Activated naive CD4-positive, alpha-beta T cell treated with anti-CD3 and anti-CD28 coated beads, Interleukin-2, amount 10 ng/mL, durations not matched to agents 7 days and 5 days (primary cell): ENCODE measurements around the gene NEUROD4.

Experiments
- CTCF ChIA-PET: fragments of 350-600 bp; sonication (Branson Sonifier 250); formaldehyde crosslinking; loops from one replicate; lab custom pipeline; 2021; ENCODE audit warnings: antibody characterized with exemption; lab: Charles Lee
- DNase-seq: peaks from one replicate; pipeline ENCODE4 v3.0.0-alpha.2; 2020
- H3K27ac Mint-ChIP-seq: one replicate; pipeline ENCODE4 v1.8.0; 2021; ENCODE audit warnings: mild to moderate bottlenecking, moderate library complexity, mixed read lengths
- H3K27me3 Mint-ChIP-seq: one replicate; pipeline ENCODE4 v1.8.0; 2021; ENCODE audit warnings: mild to moderate bottlenecking, mixed read lengths
- H3K36me3 Mint-ChIP-seq: one replicate; pipeline ENCODE4 v1.8.0; 2021; ENCODE audit warnings: mixed read lengths
- H3K4me1 Mint-ChIP-seq: one replicate; pipeline ENCODE4 v1.8.0; 2021; ENCODE audit warnings: mixed read lengths
- H3K4me3 Mint-ChIP-seq: one replicate; pipeline ENCODE4 v1.8.0; 2021; ENCODE audit warnings: mild to moderate bottlenecking, moderate library complexity, mixed read lengths
- H3K9me3 Mint-ChIP-seq: one replicate; pipeline ENCODE4 v1.8.0; 2021; ENCODE audit warnings: mixed read lengths

The NEUROD4 gene

DNA sequence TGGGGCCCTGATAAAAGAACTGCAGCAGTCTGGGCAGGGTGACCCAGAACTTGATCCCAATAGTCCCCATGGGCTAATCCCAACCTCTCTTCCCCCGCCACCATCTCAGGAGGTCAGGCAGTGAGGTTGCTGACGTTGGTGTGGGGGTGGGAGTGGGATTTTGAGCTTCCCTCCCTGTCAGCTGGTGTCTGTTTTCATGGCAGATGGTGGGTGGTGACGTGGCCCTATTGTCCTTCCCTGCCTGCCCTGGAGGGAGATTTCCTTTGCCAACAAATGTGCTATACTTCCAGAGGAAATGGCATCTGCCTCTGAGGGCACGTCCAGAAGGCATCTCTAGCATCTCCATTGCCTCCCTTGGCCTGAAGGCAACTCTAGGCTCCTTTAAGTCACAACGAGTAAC lies 37.7 kb downstream of the NEUROD4 start:
- Mint-ChIP-seq H3K4me1 (peaks cover 7% of the 10 kb centered on the region), H3K9me3 (no peaks in the 10 kb centered on the region), H3K27ac (no peak overlapping the region), H3K27me3 (peaks cover 9% of the 10 kb centered on the region), H3K36me3 (no peaks in the 10 kb centered on the region), H3K4me3 (no peak overlapping the region)
- no peak for DNase-seq
- CTCF ChIA-PET: interaction anchor here (1.1 to 1.2 kb wide), 2 partner anchors 11 to 97 kb away, joined by 3 read pairs; no protein-coding TSS in a partner anchor

DNA sequence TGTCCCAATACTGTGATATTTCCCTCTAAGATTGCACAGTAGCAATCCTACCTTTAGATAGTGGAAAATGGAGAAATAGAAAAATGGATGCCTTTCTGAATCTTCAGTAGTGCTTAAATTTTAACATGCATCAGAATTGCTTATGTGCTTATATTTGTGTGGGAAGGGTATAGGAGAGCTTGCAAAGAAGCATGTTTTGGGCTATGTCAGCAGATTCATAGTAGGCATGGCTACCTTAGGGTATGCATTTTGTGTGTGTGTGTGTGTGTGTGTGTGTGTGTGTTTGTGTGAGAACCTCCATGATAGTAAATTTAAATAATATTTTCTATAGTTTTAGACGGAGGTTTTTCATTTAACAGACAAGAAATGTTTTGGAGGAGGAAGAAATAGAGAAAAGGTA lies 38.3 kb downstream of the NEUROD4 start:
- H3K9me3 Mint-ChIP-seq: no peaks in the 10 kb centered on the region
- no peak for DNase-seq
- H3K27ac Mint-ChIP-seq: no peak overlapping the region
- no peaks in the 10 kb centered on the region for H3K36me3 Mint-ChIP-seq
- no peak overlapping the region for H3K4me3 Mint-ChIP-seq
- peaks cover 7% of the 10 kb centered on the region for H3K4me1 Mint-ChIP-seq
- H3K27me3 Mint-ChIP-seq: peaks cover 9% of the 10 kb centered on the region
- CTCF ChIA-PET: interaction anchor here (1.2 kb wide), 2 partner anchors 10 to 14 kb away, joined by 3 to 4 read pairs; no protein-coding TSS in a partner anchor

- peaks cover 15% of the 10 kb centered on the region for H3K27me3 Mint-ChIP-seq
- H3K36me3 Mint-ChIP-seq: no peaks in the 10 kb centered on the region
- H3K4me3 Mint-ChIP-seq: no peak overlapping the region
- no peak overlapping the region for H3K27ac Mint-ChIP-seq
- H3K4me1 Mint-ChIP-seq: peaks cover 7% of the 10 kb centered on the region
- CTCF ChIA-PET: interaction anchor here (0.8 to 1.4 kb wide), 3 partner anchors 10 to 65 kb away, joined by 3 to 4 read pairs (median 4); no protein-coding TSS in a partner anchor
- DNase-seq: no peak
- H3K9me3 Mint-ChIP-seq: no peaks in the 10 kb centered on the region
Observed at GRCh38 chr12:55058776-55059175, 39.0 kb downstream of the NEUROD4 start.

GRCh38 chr12:55060470-55060869 lies 40.7 kb downstream of the NEUROD4 start:
- Mint-ChIP-seq H3K27ac (no peak overlapping the region), H3K27me3 (peaks cover 15% of the 10 kb centered on the region), H3K4me1 (peaks cover 7% of the 10 kb centered on the region), H3K4me3 (no peak overlapping the region), H3K36me3 (no peaks in the 10 kb centered on the region), H3K9me3 (no peaks in the 10 kb centered on the region)
- no peak for DNase-seq
- CTCF ChIA-PET: no interaction called here

DNA sequence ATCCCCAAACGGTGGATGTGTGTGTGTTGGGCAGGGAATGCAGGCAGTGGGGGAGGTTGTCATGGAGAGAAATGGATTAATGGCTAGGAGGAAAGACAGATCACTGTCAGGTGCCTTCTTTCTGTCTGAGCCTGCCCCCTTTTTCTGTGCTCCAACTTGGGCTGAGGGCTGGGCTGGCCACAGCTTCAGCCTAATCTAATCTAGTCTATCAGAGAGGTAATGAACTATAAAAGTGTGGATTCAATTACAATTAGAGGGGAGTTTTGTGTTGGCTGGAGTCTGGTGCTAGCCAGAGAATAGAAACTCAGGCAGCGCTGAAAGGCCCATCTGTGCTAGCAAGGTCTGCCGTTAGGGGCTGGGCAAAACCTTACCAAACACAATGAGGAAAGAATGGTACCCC lies 41.2 kb downstream of the NEUROD4 start:
- Mint-ChIP-seq H3K4me1 (peaks cover 7% of the 10 kb centered on the region), H3K9me3 (no peaks in the 10 kb centered on the region), H3K36me3 (no peaks in the 10 kb centered on the region), H3K4me3 (no peak overlapping the region), H3K27ac (no peak overlapping the region), H3K27me3 (peaks cover 18% of the 10 kb centered on the region)
- CTCF ChIA-PET: no interaction called here
- DNase-seq: no peak

- Mint-ChIP-seq H3K4me1 (peaks cover 7% of the 10 kb centered on the region), H3K9me3 (no peaks in the 10 kb centered on the region), H3K27ac (no peak overlapping the region), H3K27me3 (peaks cover 20% of the 10 kb centered on the region), H3K36me3 (no peaks in the 10 kb centered on the region), H3K4me3 (no peak overlapping the region)
- CTCF ChIA-PET: interaction anchor here (1.2 to 1.3 kb wide), 2 partner anchors 9 to 70 kb away, joined by 3 to 5 read pairs; no protein-coding TSS in a partner anchor
- DNase-seq: no peak
Observed at GRCh38 chr12:55063291-55063690, 43.5 kb downstream of the NEUROD4 start.

DNA sequence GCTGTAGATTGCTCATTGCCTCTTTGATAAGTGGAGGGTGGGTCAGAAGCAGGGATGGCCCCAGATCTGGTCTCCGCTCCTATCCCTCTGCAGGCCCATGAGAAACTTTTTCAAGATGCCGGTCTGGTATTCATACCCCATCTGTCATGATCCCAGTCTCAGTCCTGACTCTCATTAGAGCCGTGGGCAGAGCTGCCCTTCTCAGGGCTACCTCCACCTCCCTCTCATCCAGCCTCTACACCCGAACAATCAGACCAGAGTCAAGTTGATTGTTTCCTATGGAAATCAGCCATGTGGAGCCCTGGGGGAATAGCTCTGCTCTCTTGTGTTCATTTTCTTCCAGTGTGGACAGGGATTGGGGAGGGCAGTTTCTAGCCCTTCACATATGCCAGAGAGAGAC lies 45.8 kb downstream of the NEUROD4 start:
- H3K4me1 Mint-ChIP-seq: peaks cover 4% of the 10 kb centered on the region
- H3K9me3 Mint-ChIP-seq: no peaks in the 10 kb centered on the region
- no peak overlapping the region for H3K27ac Mint-ChIP-seq
- CTCF ChIA-PET: interaction anchor here (12.5 kb wide), 1 partner anchor 70 kb away, joined by 522 read pairs; no protein-coding TSS in a partner anchor
- no peak overlapping the region for H3K4me3 Mint-ChIP-seq
- no peak for DNase-seq
- peaks cover 23% of the 10 kb centered on the region for H3K27me3 Mint-ChIP-seq
- H3K36me3 Mint-ChIP-seq: no peaks in the 10 kb centered on the region

DNA sequence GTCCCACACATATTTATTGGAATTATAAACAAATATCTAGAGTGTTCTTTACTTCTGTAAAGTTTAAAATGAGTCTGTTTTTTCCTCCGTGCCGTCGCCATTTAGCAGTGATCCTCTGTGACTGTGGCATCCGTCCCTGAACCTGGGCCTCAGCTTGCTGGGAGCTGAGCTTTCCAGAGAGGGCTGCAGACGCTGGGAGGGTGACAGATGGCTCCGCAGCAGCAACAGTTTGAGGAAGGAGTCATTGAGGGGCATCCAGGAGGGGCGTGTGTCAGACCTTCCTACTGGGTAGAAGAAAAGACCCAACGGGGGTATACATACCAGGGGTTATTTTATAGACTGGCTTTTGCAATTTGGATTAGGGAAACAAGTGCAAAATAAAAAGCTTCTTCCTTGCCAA lies 47.9 kb downstream of the NEUROD4 start:
- DNase-seq: no peak
- Mint-ChIP-seq H3K27me3 (peaks cover 18% of the 10 kb centered on the region), H3K4me1 (peaks cover 3% of the 10 kb centered on the region), H3K36me3 (no peaks in the 10 kb centered on the region), H3K27ac (no peak overlapping the region), H3K9me3 (no peaks in the 10 kb centered on the region), H3K4me3 (no peak overlapping the region)
- CTCF ChIA-PET: interaction anchor here (0.6 to 12.5 kb wide), 17 partner anchors 10 to 463 kb away, joined by 3 to 522 read pairs (median 5); partner anchors contain the start of gene MUCL1

DNA sequence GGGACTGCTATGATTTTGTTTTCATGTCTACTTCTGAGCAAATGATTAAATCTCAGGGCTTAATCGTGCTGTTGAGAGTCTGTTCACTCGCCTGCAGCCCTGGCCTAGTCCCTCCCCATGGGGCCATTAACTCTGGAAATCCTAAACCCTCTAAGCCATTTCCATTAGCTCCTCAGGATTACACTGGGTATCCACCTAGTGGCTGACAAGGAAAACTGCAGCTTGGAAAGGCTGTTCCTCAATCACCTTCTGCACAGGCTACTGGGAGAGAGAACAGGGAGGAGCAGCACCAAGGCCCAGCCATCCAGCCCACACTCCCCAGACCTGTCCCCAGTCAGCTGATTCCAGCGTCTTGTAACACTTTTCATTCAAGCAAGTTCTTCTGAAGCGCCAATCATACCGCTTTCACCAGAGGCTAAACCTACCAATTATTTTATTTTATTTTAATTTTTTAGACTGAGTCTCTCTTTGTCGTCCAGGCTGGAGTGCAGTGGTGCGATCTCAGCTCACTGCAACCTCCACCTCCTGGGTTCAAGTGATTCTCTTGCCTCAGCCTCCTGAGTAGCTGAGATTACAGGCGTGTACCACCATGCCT lies 48.7 kb downstream of the NEUROD4 start:
- Mint-ChIP-seq H3K9me3 (no peaks in the 10 kb centered on the region), H3K4me3 (no peak overlapping the region), H3K36me3 (no peaks in the 10 kb centered on the region), H3K27ac (no peak overlapping the region), H3K27me3 (peaks cover 14% of the 10 kb centered on the region), H3K4me1 (peaks cover 3% of the 10 kb centered on the region)
- CTCF ChIA-PET: interaction anchor here (0.6 to 12.5 kb wide), 22 partner anchors 10 to 550 kb away, joined by 3 to 522 read pairs (median 4); partner anchors contain the start of gene MUCL1
- peak; percentile 25 for DNase-seq

GRCh38 chr12:55072083-55072482 lies 52.3 kb downstream of the NEUROD4 start:
- Mint-ChIP-seq H3K4me3 (no peak overlapping the region), H3K4me1 (peaks cover 3% of the 10 kb centered on the region), H3K27me3 (peaks cover 22% of the 10 kb centered on the region), H3K9me3 (no peaks in the 10 kb centered on the region), H3K36me3 (no peaks in the 10 kb centered on the region), H3K27ac (no peak overlapping the region)
- CTCF ChIA-PET: interaction anchor here (0.7 to 12.5 kb wide), 54 partner anchors 9 to 548 kb away, joined by 3 to 522 read pairs (median 6); partner anchors contain the start of genes MUCL1, NEUROD4 and TESPA1
- peak; percentile 87 for DNase-seq

- CTCF ChIA-PET: interaction anchor here (0.7 to 12.5 kb wide), 35 partner anchors 14 to 547 kb away, joined by 3 to 522 read pairs (median 8); partner anchors contain the start of genes MUCL1, NEUROD4 and TESPA1
- no peaks in the 10 kb centered on the region for H3K9me3 Mint-ChIP-seq
- no peak overlapping the region for H3K27ac Mint-ChIP-seq
- no peak overlapping the region for H3K4me3 Mint-ChIP-seq
- no peaks in the 10 kb centered on the region for H3K36me3 Mint-ChIP-seq
- peaks cover 26% of the 10 kb centered on the region for H3K27me3 Mint-ChIP-seq
- H3K4me1 Mint-ChIP-seq: peaks cover 3% of the 10 kb centered on the region
- DNase-seq: peak; percentile 87
Observed at GRCh38 chr12:55073043-55074022, 53.6 kb downstream of the NEUROD4 start.

GRCh38 chr12:55074806-55075205 lies 55.0 kb downstream of the NEUROD4 start:
- Mint-ChIP-seq H3K9me3 (no peaks in the 10 kb centered on the region), H3K4me3 (no peak overlapping the region), H3K4me1 (peaks cover 3% of the 10 kb centered on the region), H3K27me3 (peaks cover 37% of the 10 kb centered on the region), H3K27ac (no peak overlapping the region), H3K36me3 (no peaks in the 10 kb centered on the region)
- no peak for DNase-seq
- CTCF ChIA-PET: interaction anchor here (1.1 to 12.5 kb wide), 6 partner anchors 38 to 350 kb away, joined by 3 to 522 read pairs (median 4); no protein-coding TSS in a partner anchor
